ENCODE results near the gene VPS37C.

VPS37C gene

DNA sequence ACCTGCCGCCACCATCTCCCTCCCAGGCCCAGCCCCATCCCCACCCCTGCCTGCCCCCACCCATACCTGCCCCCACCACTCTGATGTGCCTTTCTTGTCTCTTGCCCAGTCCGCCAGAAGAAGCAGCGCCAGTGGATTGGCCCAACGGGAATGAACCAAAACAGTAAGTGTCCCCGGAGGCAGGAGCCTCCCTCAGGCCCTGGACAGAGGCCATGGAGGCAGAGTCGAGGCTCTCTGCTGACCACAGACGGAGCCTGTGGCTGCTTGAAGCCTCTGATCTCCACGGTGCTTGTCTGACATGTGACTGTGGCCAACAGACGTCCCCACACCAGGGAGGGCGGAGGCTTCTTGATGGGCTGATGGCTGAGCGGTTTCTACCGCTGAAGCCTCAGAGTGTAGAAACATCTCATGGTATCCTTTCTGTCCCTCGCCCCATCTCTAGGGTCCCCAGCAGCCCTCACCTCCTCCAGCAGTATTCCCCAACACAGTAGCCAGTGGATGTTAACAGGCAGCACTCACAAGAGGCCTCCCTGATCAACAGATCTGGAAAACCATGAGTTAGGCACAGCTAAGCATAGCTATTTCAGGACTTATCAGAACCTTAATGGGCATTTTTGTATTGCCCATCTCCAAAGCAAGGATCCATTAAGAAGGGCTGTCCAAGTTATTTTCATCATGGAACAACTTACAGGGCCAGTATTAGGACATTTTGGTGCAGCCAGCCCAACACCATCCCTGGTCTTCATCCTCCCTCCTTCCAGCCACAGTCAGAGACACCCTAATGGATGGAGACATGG, 37.3 kb downstream of the VPS37C start:
- H3K4me3 ChIP-seq (ENCODE audit: low read depth, low read length) = no peak overlapping the region
- TF ChIP-seq CTCF (IDR thresholded peaks at IDR 0.05; ENCODE audit: borderline replicate concordance, insufficient read depth, low read depth, low read length) = no peak

DNA sequence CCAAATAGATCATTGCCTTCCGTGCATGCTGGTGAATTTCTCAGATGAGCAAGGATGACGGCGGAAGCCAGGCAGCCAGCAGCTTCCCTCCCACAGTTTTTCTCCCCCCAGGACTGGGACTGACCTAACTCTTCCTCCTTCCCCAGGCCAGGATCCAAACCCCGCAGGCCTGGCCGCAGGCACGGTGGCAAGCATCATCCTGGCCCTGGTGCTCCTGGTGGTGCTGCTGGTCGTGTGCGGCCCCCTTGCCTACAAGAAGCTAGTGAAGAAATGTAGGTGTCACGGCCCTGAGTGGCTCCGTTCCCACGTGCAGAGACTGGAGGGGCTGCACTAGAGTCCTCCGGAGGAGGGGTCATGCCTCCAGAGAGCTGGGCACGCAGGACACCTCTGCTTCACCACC, 38.5 kb downstream of the VPS37C start:
- H3K4me3 ChIP-seq (ENCODE audit: low read depth, low read length) = no peak overlapping the region
- no peak for TF ChIP-seq CTCF (IDR thresholded peaks at IDR 0.05; ENCODE audit: borderline replicate concordance, insufficient read depth, low read depth, low read length)

GRCh38 chr11:61121917-61122316, 39.3 kb downstream of the VPS37C start:
- no peak overlapping the region for H3K4me3 ChIP-seq (ENCODE audit: low read depth, low read length)
- no peak for TF ChIP-seq CTCF (IDR thresholded peaks at IDR 0.05; ENCODE audit: borderline replicate concordance, insufficient read depth, low read depth, low read length)

DNA sequence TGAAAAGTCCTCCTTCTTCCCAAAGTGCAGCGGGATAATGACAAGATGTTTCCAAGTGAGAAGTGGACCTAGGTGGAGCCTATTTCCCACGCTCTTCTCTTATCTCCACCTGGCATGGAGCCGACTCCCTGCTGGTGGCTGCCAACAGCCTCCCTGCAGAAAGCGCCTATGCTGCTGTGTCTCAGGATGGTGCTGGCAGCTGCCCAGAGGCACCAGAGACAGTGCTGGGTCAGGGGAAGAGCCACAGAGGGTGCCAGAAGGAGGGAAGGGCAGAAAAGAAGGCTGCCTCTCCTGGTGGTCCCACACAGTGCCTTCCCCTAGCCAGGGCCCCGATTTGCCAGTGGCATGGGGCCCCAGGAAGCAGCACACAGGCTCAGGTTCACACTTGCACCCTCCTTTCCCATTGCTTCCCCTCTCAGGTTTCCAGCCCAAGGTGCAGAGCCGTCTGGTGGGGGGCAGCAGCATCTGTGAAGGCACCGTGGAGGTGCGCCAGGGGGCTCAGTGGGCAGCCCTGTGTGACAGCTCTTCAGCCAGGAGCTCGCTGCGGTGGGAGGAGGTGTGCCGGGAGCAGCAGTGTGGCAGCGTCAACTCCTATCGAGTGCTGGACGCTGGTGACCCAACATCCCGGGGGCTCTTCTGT, 39.9 kb downstream of the VPS37C start:
- no peak overlapping the region for H3K4me3 ChIP-seq (ENCODE audit: low read depth, low read length)
- TF ChIP-seq CTCF (IDR thresholded peaks at IDR 0.05; ENCODE audit: borderline replicate concordance, insufficient read depth, low read depth, low read length) = no peak

- no peak for TF ChIP-seq CTCF (IDR thresholded peaks at IDR 0.05; ENCODE audit: borderline replicate concordance, insufficient read depth, low read depth, low read length)
- H3K4me3 ChIP-seq (ENCODE audit: low read depth, low read length) = no peak overlapping the region
Measured at GRCh38 chr11:61120706-61121191, 40.5 kb downstream of the VPS37C start.

DNA sequence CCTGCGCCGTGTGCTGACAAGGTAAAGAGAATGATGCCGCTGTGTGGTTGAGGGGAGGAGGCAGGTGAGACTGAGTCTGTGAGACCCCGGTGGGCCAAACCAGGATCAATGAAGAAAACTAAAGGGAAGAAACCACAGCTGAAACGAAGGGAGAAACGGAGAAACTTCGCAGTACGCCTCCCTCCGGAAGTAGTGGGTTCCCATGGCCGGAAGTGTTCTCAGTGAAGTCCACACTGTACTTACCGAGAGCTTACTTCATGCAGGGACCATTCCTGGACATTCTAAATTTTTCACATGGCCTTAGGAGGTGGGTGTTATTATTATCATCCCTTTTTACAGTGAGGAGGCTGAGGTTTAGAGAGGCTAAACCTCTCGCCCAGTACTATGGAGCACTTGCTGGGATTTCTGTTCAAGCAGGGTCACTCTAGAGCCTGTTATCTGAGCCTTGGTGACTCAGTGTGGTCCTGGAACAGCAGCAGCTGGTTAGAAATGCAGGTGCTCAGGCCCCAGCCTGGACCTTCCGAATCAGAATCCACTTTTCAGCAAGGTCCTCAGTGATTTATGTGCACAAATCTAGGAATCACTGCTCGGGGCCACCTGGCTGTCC, 41.0 kb downstream of the VPS37C start:
- no peak for TF ChIP-seq CTCF (IDR thresholded peaks at IDR 0.05; ENCODE audit: borderline replicate concordance, insufficient read depth, low read depth, low read length)
- no peak overlapping the region for H3K4me3 ChIP-seq (ENCODE audit: low read depth, low read length)
